ENCODE measurements around the gene SAMHD1.
"Not testable (repeated sequence)": the region's sequence is repeated elsewhere in the genome, so short reads cannot be mapped to it uniquely, and the experiment has no call there.

Gene SAMHD1

DNA sequence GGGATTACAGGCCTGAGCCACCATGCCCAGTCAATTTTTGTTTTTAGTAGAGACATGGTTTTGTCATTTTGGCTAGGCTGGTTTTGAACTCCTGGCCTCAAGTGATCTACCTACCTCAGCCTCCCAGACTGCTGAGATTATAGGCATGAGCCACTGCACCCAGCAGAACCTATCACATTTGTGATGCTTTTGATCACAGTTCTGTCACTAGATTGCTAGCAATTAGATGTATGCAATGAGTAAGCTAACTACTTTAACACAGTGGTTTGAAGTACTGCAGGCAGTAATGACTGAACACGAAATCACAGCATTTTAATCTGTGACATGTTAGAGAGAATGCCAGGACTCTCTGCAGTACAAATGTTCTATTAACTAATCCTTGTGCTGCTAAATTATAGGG is 19.6 kb upstream of the SAMHD1 start:
- TF ChIP-seq, protein P1, sequence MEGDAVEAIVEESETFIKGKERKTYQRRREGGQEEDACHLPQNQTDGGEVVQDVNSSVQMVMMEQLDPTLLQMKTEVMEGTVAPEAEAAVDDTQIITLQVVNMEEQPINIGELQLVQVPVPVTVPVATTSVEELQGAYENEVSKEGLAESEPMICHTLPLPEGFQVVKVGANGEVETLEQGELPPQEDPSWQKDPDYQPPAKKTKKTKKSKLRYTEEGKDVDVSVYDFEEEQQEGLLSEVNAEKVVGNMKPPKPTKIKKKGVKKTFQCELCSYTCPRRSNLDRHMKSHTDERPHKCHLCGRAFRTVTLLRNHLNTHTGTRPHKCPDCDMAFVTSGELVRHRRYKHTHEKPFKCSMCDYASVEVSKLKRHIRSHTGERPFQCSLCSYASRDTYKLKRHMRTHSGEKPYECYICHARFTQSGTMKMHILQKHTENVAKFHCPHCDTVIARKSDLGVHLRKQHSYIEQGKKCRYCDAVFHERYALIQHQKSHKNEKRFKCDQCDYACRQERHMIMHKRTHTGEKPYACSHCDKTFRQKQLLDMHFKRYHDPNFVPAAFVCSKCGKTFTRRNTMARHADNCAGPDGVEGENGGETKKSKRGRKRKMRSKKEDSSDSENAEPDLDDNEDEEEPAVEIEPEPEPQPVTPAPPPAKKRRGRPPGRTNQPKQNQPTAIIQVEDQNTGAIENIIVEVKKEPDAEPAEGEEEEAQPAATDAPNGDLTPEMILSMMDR (IDR thresholded peaks at IDR 0.05; ENCODE audit: low read depth, low read length, missing control alignments), result no peak
- in situ Hi-C loops (cut with HindIII; ENCODE audit: low pct_ligation_motif_present, low sequenced_read_pairs), result no loop called here
- H3K27ac ChIP-seq, result no peak overlapping the region
- no peaks in the 10 kb centered on the region for H3K27me3 ChIP-seq (replicated peaks)
- DNase-seq, result no peak
- no peaks in the 10 kb centered on the region for H3K36me3 ChIP-seq (replicated peaks)
- H3K4me3 ChIP-seq (ENCODE audit: low read depth, low read length), result no peak overlapping the region

DNA sequence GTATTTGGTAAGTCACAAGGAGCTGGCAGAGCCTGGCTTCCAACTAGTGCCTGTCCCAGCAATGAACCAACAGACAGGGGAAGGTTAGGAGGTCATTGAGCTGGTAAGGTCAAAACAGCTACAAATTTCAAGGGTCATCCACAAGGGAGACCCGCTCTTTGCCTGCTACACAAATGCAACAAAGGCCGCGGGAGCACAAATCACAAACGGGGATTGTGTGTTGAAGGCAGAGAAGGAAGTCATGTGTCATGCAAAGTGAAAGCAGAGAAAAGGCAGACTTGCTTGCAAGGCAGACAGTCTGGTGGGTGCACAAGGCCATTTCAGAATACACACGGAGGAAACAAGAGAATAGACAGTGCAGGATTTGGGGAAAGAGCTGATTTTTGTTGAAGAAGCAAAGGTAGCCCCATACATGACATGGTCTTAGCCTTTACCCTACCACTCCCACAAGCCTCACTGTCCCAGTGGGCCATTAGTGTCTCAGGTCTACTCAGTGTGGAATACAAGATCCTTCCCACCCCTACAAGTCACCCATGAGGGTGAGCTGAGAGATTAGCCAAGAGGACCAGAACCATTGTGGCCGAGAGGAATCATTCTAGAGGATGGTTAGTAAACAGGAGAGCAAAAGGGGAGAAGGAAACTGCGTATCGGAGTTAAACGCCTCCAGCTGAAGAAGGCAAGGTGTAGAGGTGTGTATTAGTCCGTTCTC is 18.1 kb upstream of the SAMHD1 start:
- TF ChIP-seq, protein P1 (IDR thresholded peaks at IDR 0.05; ENCODE audit: low read depth, low read length, missing control alignments), result no peak
- in situ Hi-C loops (cut with HindIII; ENCODE audit: low pct_ligation_motif_present, low sequenced_read_pairs), result no loop called here
- DNase-seq, result no peak
- Histone ChIP-seq H3K4me3 (ENCODE audit: low read depth, low read length) (no peak overlapping the region), H3K27me3 (replicated peaks) (no peaks in the 10 kb centered on the region), H3K27ac (no peak overlapping the region), H3K36me3 (replicated peaks) (no peaks in the 10 kb centered on the region)

DNA sequence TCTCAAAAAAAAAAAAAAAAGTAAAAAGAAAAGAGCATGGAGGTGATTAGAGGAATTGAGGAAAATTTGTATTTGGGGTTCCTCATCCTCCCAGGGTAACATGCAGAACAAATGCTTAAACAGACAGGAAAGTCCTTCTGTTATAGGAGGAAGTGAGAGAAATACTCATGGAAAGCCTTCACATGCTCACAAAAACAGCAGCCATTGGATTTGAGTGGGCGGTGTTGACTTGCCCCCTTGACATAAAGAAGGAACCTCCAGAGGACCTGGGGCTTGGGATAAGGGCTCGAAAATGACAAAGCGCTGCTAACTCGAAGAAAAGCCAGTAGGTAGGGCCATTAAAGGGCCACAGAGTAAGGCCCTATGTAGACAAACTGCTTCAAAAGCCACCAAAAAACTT is 17.5 kb upstream of the SAMHD1 start:
- TF ChIP-seq, protein P1 (IDR thresholded peaks at IDR 0.05; ENCODE audit: low read depth, low read length, missing control alignments), result no peak
- DNase-seq, result no peak
- Histone ChIP-seq H3K4me3 (ENCODE audit: low read depth, low read length) (no peak overlapping the region), H3K27me3 (replicated peaks) (no peaks in the 10 kb centered on the region), H3K27ac (no peak overlapping the region), H3K36me3 (replicated peaks) (no peaks in the 10 kb centered on the region)
- in situ Hi-C loops (cut with HindIII; ENCODE audit: low pct_ligation_motif_present, low sequenced_read_pairs), result no loop called here

DNA sequence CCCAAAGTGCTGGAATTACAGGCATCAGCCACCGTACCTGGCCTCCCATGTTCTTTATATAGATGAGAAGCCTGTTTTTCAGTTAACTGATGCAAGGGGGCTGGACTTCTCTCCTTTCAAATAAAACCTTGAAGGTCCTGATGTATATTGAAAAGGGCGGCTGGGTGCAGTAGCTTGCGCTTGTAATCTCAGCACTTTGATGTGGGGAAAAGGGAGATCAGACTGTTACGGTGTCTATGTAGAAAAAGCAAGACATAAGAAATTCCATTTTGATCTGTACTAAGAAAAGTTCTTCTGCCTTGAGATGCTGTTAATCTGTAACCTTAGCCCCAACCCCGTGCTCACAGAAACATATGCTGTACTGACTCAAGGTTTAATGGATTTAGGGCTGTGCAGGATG is 16.1 kb upstream of the SAMHD1 start:
- no peak overlapping the region for H3K4me3 ChIP-seq (ENCODE audit: low read depth, low read length)
- DNase-seq, result no peak
- H3K27ac ChIP-seq, result no peak overlapping the region
- TF ChIP-seq, protein P1 (IDR thresholded peaks at IDR 0.05; ENCODE audit: low read depth, low read length, missing control alignments), result no peak
- no peaks in the 10 kb centered on the region for H3K27me3 ChIP-seq (replicated peaks)
- in situ Hi-C loops (cut with HindIII; ENCODE audit: low pct_ligation_motif_present, low sequenced_read_pairs), result no loop called here
- no peaks in the 10 kb centered on the region for H3K36me3 ChIP-seq (replicated peaks)

DNA sequence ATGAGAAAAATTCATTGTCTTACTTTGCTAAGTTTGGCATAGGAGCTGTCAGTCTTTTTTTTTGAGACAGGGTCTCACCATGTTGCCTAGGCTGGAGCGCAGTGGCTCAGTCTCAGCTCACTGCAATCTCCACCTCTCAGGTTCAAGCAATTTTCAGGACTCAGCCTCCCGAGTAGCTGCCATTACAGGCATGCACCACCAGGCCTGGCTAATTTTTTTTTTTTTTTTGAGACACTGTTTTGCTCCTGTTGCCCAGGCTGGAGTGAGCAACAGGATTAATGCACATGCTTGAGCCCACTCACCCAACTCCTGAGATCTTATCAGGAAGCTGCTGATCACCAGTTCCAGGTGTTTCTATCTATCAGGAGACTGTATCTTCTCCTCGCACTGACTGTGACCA is 15.5 kb upstream of the SAMHD1 start:
- H3K27ac ChIP-seq; DNase-seq; H3K27me3 ChIP-seq (replicated peaks); H3K4me3 ChIP-seq (ENCODE audit: low read depth, low read length); H3K36me3 ChIP-seq (replicated peaks); in situ Hi-C loops (cut with HindIII; ENCODE audit: low pct_ligation_motif_present, low sequenced_read_pairs): not testable (repeated sequence)
- TF ChIP-seq, protein P1 (IDR thresholded peaks at IDR 0.05; ENCODE audit: low read depth, low read length, missing control alignments), result peak; percentile 20

DNA sequence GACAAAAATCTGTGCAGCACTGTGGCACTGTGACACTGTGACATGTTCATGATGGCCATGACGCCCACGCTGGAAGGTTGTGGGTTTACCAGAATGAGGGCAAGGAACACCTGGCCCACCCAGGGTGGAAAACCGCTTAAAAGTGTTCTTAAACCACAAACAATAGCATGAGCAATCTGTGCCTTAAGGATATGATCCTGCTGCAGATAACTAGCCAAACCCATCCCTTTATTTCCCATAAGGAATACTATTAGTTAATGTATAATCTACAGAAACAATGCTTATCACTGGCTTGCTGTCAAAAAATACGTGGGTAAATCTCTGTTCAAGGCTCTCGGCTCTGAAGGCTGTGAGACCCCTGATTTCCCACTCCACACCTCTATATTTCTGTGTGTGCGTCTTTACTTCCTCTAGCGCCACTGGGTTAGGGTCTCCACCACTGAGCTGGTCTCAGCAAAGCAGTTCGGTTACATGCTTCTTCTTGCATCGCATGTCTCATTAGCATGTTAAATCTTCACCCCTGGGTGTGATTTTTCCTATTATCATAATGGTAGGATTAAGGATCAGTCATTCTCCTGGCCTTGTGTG is 10.9 kb upstream of the SAMHD1 start:
- H3K36me3 ChIP-seq (replicated peaks); DNase-seq; in situ Hi-C loops (cut with HindIII; ENCODE audit: low pct_ligation_motif_present, low sequenced_read_pairs): not testable (repeated sequence)

More for the DNA sequence above, 10.9 kb upstream of the SAMHD1 start:
- not testable (repeated sequence) for H3K27ac ChIP-seq; H3K27me3 ChIP-seq (replicated peaks); H3K4me3 ChIP-seq (ENCODE audit: low read depth, low read length)

Measured in brain microvascular endothelial cell (primary cell).